Measurements from ENCODE around the gene SPRY2.

SPRY2 gene

GRCh38 chr13:80290591-80290990, 50.3 kb downstream of the SPRY2 start:
- Histone ChIP-seq H3K4me1 (ENCODE audit: low read length) (peaks cover 5% of the 10 kb centered on the region), H4K20me1 (ENCODE audit: insufficient read depth, low read length) (no peaks in the 10 kb centered on the region), H3K9me3 (ENCODE audit: insufficient read depth, low read length) (peaks cover 2% of the 10 kb centered on the region), H3K79me2 (ENCODE audit: low read length) (no peaks in the 10 kb centered on the region), H3K4me3 (ENCODE audit: low read length) (no peak overlapping the region), H3K27me3 (ENCODE audit: low read depth, low read length) (no peaks in the 10 kb centered on the region), H3K36me3 (replicated peaks; ENCODE audit: low read depth, low read length) (no peaks in the 10 kb centered on the region), H3K9ac (ENCODE audit: low read length) (no peak overlapping the region), H3K4me2 (ENCODE audit: low read length) (no peak overlapping the region), H3K27ac (ENCODE audit: low read length) (no peak overlapping the region), H2AFZ (ENCODE audit: low read depth, low read length) (no peak overlapping the region)
- TF ChIP-seq EZH2phosphoT487 (IDR thresholded peaks at IDR 0.05; ENCODE audit: low read depth), result no peak
- TF ChIP-seq CTCF (IDR thresholded peaks at IDR 0.05; ENCODE audit: low read depth, low read length), result no peak

All from OCI-LY3 (cell line).